MCF 10A (cell line): ENCODE results near the gene ATL1. TPM values are rescaled to one million over a fixed set of nuclear protein-coding genes. Genes with fewer than 3 reads are reported as not detected.

Experiments
- BruUV-seq: library from RNA; stranded (reverse); fragments of 400-500 nt; replicated peaks from 2 replicates; lab custom pipeline; 2021; lab: Mats Ljungman, UMichigan
- CTCF ChIA-PET: fragments of 300-600 bp; sonication (Branson Sonifier 250); formaldehyde crosslinking; extraction: SDS; loops from one replicate; lab custom pipeline; 2021; ENCODE audit warnings: antibody characterized with exemption, inconsistent platforms; lab: Yijun Ruan, JAX
- POLR2A ChIA-PET: fragments of 300-600, 350-650 bp; sonication (Branson Sonifier 250); formaldehyde crosslinking; extraction: SDS; loops from one replicate; lab custom pipeline; 2020; ENCODE audit warnings: antibody characterized with exemption, inconsistent platforms; lab: Yijun Ruan, JAX
- DNase-seq: peaks from one replicate; pipeline ENCODE4 v3.0.0-alpha.2; 2018; ENCODE audit not compliant: unreplicated experiment
- H3K27ac Mint-ChIP-seq: one replicate; pipeline ENCODE4 v1.8.0; 2022; ENCODE audit warnings: mild to moderate bottlenecking, low read depth, mixed read lengths; ENCODE audit not compliant: unreplicated experiment
- H3K27me3 Mint-ChIP-seq: one replicate; pipeline ENCODE4 v1.8.0; 2022; ENCODE audit warnings: mixed read lengths; ENCODE audit not compliant: insufficient read depth, unreplicated experiment
- H3K36me3 Mint-ChIP-seq: one replicate; pipeline ENCODE4 v1.8.0; 2022; ENCODE audit warnings: mild to moderate bottlenecking, moderate library complexity, mixed read lengths; ENCODE audit not compliant: insufficient read depth, unreplicated experiment
- H3K4me1 Mint-ChIP-seq: one replicate; pipeline ENCODE4 v1.8.0; 2022; ENCODE audit warnings: mixed read lengths; ENCODE audit not compliant: insufficient read depth, unreplicated experiment
- H3K4me3 Mint-ChIP-seq: one replicate; pipeline ENCODE4 v1.8.0; 2022; ENCODE audit warnings: mild to moderate bottlenecking, moderate library complexity, mixed read lengths; ENCODE audit not compliant: unreplicated experiment
- H3K9me3 Mint-ChIP-seq: one replicate; pipeline ENCODE4 v1.8.0; 2022; ENCODE audit warnings: mixed read lengths; ENCODE audit not compliant: unreplicated experiment
- intact Hi-C: fragments of 100-400 bp; cut with micrococcal nuclease; formaldehyde crosslinking; loops from 2 replicates; pipeline ENCODE4 v1.14.1; 2022
- total RNA-seq: library from RNA; stranded (reverse); gene quantifications from 2 replicates; pipeline ENCODE4 v1.2.3, GENCODE V29; 2022
- TF ChIP-seq, protein P1 (sequence below): fragments of 200-600 bp; IDR thresholded peaks from one replicate; pipeline ENCODE4 v1.8.0; 2022; ENCODE audit warnings: antibody characterized with exemption, mild to moderate bottlenecking; ENCODE audit not compliant: unreplicated experiment

ATL1 gene
- total RNA-seq, 1 experiment from 2014 or later = 3.3 TPM

GRCh38 chr14:50676814-50677516 is 117.0 kb downstream of the ATL1 start:
- TF ChIP-seq, protein P1, sequence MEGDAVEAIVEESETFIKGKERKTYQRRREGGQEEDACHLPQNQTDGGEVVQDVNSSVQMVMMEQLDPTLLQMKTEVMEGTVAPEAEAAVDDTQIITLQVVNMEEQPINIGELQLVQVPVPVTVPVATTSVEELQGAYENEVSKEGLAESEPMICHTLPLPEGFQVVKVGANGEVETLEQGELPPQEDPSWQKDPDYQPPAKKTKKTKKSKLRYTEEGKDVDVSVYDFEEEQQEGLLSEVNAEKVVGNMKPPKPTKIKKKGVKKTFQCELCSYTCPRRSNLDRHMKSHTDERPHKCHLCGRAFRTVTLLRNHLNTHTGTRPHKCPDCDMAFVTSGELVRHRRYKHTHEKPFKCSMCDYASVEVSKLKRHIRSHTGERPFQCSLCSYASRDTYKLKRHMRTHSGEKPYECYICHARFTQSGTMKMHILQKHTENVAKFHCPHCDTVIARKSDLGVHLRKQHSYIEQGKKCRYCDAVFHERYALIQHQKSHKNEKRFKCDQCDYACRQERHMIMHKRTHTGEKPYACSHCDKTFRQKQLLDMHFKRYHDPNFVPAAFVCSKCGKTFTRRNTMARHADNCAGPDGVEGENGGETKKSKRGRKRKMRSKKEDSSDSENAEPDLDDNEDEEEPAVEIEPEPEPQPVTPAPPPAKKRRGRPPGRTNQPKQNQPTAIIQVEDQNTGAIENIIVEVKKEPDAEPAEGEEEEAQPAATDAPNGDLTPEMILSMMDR = no peak
- peak overlapping the region; percentile 73 for H3K27ac Mint-ChIP-seq
- POLR2A ChIA-PET = interaction anchor here (0.6 to 3.0 kb wide), 18 partner anchors 9 to 365 kb away, joined by 3 to 40 read pairs (median 4); partner anchors contain the start of genes ATL1, DMAC2L, L2HGDH and SAV1
- H3K4me3 Mint-ChIP-seq = peak overlapping the region; percentile 32
- CTCF ChIA-PET = interaction anchor here (0.6 to 1.8 kb wide), 6 partner anchors 9 to 134 kb away, joined by 3 to 5 read pairs (median 4); partner anchors contain the start of gene SAV1
- H3K9me3 Mint-ChIP-seq = no peaks in the 10 kb centered on the region
- H3K36me3 Mint-ChIP-seq = peaks cover 6% of the 10 kb centered on the region
- H3K27me3 Mint-ChIP-seq = no peaks in the 10 kb centered on the region
- no TSS peak for BruUV-seq
- peaks cover 28% of the 10 kb centered on the region for H3K4me1 Mint-ChIP-seq
- DNase-seq = no peak
- intact Hi-C loops = no loop called here

DNA sequence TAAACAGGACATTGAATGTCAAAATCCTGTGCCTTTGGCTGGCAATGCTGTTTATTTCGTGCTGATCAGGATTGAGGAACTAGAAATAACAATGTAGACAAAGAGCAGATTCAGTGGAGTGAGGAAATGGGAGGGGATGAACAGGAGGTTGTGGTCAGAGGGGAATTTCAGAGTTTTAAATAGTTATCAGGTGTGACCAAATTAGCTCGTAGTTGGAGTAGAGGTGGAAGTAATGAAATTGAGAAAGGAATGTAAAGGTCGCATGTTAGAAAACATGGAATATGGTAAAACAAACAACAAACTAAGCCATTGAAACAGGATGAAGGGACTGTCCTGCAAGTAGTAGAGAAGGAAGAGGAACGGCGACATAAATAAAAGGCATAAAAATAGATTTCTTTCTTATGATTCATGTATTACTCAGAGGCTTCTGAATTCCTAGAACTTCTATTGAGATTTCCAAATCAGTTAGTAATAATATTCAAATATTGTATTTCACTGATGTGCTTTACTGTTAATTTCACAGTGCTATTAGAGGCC is 117.7 kb downstream of the ATL1 start:
- Mint-ChIP-seq H3K9me3 (no peaks in the 10 kb centered on the region), H3K4me3 (peak overlapping the region; percentile 32), H3K36me3 (peaks cover 6% of the 10 kb centered on the region), H3K27ac (peak overlapping the region; percentile 73), H3K27me3 (no peaks in the 10 kb centered on the region), H3K4me1 (peaks cover 28% of the 10 kb centered on the region)
- ChIA-PET CTCF (interaction anchor here (0.6 to 1.8 kb wide), 10 partner anchors 9 to 135 kb away, joined by 3 to 5 read pairs (median 3); partner anchors contain the start of gene SAV1), POLR2A (interaction anchor here (0.6 to 3.0 kb wide), 20 partner anchors 9 to 365 kb away, joined by 3 to 40 read pairs (median 4); partner anchors contain the start of genes ATL1, DMAC2L, L2HGDH and SAV1)
- TF ChIP-seq, protein P1 = no peak
- intact Hi-C loops = no loop called here
- peak; percentile 75 for DNase-seq
- no TSS peak for BruUV-seq

DNA sequence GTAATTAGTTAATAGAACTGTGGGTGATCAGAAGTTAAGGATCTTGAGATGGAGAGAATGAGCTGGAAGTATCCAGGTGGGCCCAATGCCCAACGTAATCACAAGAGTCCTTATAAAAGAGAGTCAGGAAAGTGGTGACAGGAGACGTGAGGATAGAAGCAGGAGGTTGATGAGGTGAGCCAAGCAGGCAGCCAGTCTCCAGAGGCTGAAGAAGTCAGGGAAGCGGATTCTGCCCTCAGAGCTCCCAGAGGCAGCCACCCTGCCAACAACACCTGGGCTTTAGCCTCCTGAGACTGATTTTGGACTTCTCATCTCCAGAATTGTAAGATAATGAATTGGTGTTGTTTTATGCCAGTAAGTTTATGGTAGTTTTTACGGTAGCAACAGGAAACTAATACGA is 118.2 kb downstream of the ATL1 start:
- DNase-seq = no peak
- TF ChIP-seq, protein P1 = no peak
- BruUV-seq = no TSS peak
- Mint-ChIP-seq H3K27me3 (no peaks in the 10 kb centered on the region), H3K4me1 (peaks cover 28% of the 10 kb centered on the region), H3K36me3 (peaks cover 6% of the 10 kb centered on the region), H3K27ac (peak overlapping the region; percentile 73), H3K4me3 (peak overlapping the region; percentile 32), H3K9me3 (no peaks in the 10 kb centered on the region)
- intact Hi-C loops = no loop called here
- CTCF ChIA-PET = interaction anchor here (0.6 to 1.8 kb wide), 7 partner anchors 9 to 135 kb away, joined by 3 to 5 read pairs (median 3); no protein-coding TSS in a partner anchor
- POLR2A ChIA-PET = interaction anchor here (0.7 to 3.0 kb wide), 11 partner anchors 10 to 135 kb away, joined by 3 to 40 read pairs (median 6); partner anchors contain the start of genes ATL1 and SAV1

- peaks cover 6% of the 10 kb centered on the region for H3K36me3 Mint-ChIP-seq
- H3K4me1 Mint-ChIP-seq = peaks cover 28% of the 10 kb centered on the region
- no peak overlapping the region for H3K27ac Mint-ChIP-seq
- CTCF ChIA-PET = no interaction called here
- TF ChIP-seq, protein P1 = no peak
- POLR2A ChIA-PET = interaction anchor here (0.6 to 1.2 kb wide), 2 partner anchors 11 to 33 kb away, joined by 5 to 7 read pairs; partner anchors contain the start of gene SAV1
- no peak for DNase-seq
- H3K27me3 Mint-ChIP-seq = no peaks in the 10 kb centered on the region
- no peaks in the 10 kb centered on the region for H3K9me3 Mint-ChIP-seq
- no TSS peak for BruUV-seq
- intact Hi-C loops = no loop called here
- H3K4me3 Mint-ChIP-seq = no peak overlapping the region
Observed at GRCh38 chr14:50679674-50680073, 119.7 kb downstream of the ATL1 start.
